ENCODE measurements around the gene PHF24. TPM values are rescaled to one million over a fixed set of nuclear protein-coding genes. Genes with fewer than 3 reads are reported as not detected.

Gene PHF24
- total and polyA plus RNA-seq, 2 experiments from 2014 or later, result 0.11 to 0.67 TPM

DNA sequence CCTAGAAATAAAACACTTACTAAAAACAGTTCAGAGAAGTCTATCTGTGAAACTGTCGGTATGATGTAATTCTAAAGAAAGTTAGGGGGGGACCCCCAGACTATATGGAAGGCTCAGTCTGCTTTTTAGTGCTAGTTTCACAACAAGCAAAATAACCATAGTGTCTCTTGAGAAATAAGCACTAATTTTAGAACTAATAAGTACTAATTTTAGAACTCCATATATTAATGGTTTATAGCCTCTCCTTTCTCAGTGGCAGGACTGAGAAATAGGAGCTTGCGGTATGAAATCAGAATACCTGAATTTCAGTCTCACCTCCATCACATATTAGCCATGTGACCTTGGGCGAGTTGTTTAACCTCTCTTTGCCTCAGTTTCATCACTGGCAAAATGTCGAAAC lies 1.4 kb upstream of the PHF24 start:
- no peaks in the 10 kb centered on the region for H3K9me2 ChIP-seq (replicated peaks; ENCODE audit: insufficient read depth)
- WGBS (ENCODE audit: low lambda C conversion rate, missing lambda C conversion rate), result 92% methylated on average over 4 of the region's 4 CpGs

DNA sequence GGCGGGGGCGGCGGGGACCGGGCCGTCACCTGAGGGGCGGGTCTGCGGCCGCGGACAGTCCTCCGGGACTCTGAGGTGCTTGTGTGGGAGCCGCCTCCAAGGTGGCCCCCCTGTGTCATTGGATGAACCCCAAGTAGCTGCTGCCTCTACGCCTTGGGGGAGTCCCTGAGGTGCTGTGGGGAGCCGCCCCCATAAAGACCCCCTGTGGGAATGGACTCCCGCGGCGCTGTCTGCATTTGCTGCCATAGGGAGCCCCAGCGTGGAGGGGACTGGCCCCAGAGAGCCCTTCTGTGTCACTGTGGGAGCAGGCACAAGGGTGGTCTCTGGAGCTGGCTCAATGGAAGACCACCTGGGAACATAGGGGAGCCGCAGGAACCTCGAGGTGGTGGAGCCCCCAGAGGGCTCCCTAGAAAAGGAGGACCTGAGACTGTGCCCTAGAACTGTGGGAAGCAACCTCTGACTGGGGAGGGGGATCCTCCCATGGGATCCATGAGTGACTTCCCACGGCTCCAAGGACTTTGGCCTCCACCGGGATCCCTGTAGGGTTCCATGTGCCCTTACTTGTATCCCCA lies 412 bp downstream of the PHF24 start:
- Histone ChIP-seq H3K4me2 (peak overlapping the region; percentile 93), H3K9me3 (ENCODE audit: low read depth) (no peaks in the 10 kb centered on the region), H3K9me2 (replicated peaks; ENCODE audit: insufficient read depth) (no peaks in the 10 kb centered on the region), H3K27ac (no peak overlapping the region), H3K79me2 (no peaks in the 10 kb centered on the region), H2AFZ (no peak overlapping the region), H3K27me3 (peaks cover 60% of the 10 kb centered on the region), H3K36me3 (replicated peaks; ENCODE audit: insufficient read depth, low read depth) (no peaks in the 10 kb centered on the region), H3K4me1 (ENCODE audit: insufficient read depth) (no peaks in the 10 kb centered on the region), H4K20me1 (ENCODE audit: insufficient read depth, poor library complexity, severe bottlenecking) (no peaks in the 10 kb centered on the region), H3K4me3 (no peak overlapping the region)
- WGBS (ENCODE audit: low lambda C conversion rate, missing lambda C conversion rate), result 28% methylated on average over 10 of the region's 21 CpGs
- no peak for DNase-seq (ENCODE audit: low spot score)
- TF ChIP-seq EZH2 (IDR thresholded peaks at IDR 0.05; ENCODE audit: borderline replicate concordance), result peak; percentile 47
- TF ChIP-seq, protein P1, sequence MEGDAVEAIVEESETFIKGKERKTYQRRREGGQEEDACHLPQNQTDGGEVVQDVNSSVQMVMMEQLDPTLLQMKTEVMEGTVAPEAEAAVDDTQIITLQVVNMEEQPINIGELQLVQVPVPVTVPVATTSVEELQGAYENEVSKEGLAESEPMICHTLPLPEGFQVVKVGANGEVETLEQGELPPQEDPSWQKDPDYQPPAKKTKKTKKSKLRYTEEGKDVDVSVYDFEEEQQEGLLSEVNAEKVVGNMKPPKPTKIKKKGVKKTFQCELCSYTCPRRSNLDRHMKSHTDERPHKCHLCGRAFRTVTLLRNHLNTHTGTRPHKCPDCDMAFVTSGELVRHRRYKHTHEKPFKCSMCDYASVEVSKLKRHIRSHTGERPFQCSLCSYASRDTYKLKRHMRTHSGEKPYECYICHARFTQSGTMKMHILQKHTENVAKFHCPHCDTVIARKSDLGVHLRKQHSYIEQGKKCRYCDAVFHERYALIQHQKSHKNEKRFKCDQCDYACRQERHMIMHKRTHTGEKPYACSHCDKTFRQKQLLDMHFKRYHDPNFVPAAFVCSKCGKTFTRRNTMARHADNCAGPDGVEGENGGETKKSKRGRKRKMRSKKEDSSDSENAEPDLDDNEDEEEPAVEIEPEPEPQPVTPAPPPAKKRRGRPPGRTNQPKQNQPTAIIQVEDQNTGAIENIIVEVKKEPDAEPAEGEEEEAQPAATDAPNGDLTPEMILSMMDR (IDR thresholded peaks at IDR 0.05; ENCODE audit: poor library complexity), result no peak
- no peak for TF ChIP-seq EZH2phosphoT487 (IDR thresholded peaks at IDR 0.05; ENCODE audit: low read depth, severe bottlenecking, unreplicated experiment)

More for the DNA sequence above, 1.4 kb upstream of the PHF24 start:
- Histone ChIP-seq H3K4me3 (no peak overlapping the region), H2AFZ (no peak overlapping the region), H3K36me3 (replicated peaks; ENCODE audit: insufficient read depth, low read depth) (no peaks in the 10 kb centered on the region), H3K27me3 (peaks cover 49% of the 10 kb centered on the region), H3K4me1 (ENCODE audit: insufficient read depth) (no peaks in the 10 kb centered on the region), H3K4me2 (no peak overlapping the region), H3K79me2 (no peaks in the 10 kb centered on the region), H3K9me3 (ENCODE audit: low read depth) (no peaks in the 10 kb centered on the region), H4K20me1 (ENCODE audit: insufficient read depth, poor library complexity, severe bottlenecking) (no peaks in the 10 kb centered on the region), H3K27ac (no peak overlapping the region)
- DNase-seq (ENCODE audit: low spot score), result no peak
- TF ChIP-seq, protein P1 (IDR thresholded peaks at IDR 0.05; ENCODE audit: poor library complexity), result no peak
- no peak for TF ChIP-seq EZH2 (IDR thresholded peaks at IDR 0.05; ENCODE audit: borderline replicate concordance)
- TF ChIP-seq EZH2phosphoT487 (IDR thresholded peaks at IDR 0.05; ENCODE audit: low read depth, severe bottlenecking, unreplicated experiment), result no peak

DNA sequence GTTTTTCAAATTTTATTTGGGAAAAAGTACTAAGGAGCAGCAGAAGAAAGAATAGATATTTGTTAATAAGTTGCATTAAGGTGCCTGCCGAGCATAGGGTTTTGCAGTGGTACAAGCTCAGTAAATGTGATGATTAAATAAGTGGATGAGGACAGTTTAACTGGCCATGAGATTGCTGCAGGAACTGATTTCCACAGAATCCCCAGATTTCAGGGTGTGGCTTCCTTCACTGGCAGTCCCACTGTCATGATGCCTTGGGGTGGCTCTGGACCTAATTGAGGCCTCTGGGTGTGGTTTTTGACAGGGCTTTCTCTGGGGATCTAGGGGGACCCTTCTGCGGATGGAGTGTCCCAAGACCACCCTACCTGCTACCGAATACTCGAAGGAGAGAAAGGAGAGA lies 1.4 kb downstream of the PHF24 start:
- H3K27ac ChIP-seq, result no peak overlapping the region
- no peaks in the 10 kb centered on the region for H3K36me3 ChIP-seq (replicated peaks; ENCODE audit: insufficient read depth, low read depth)
- no peak overlapping the region for H3K4me2 ChIP-seq
- 89% methylated on average over 4 of the region's 4 CpGs for WGBS (ENCODE audit: low lambda C conversion rate, missing lambda C conversion rate)
- TF ChIP-seq EZH2 (IDR thresholded peaks at IDR 0.05; ENCODE audit: borderline replicate concordance), result no peak
- TF ChIP-seq, protein P1 (IDR thresholded peaks at IDR 0.05; ENCODE audit: poor library complexity), result no peak
- no peak for TF ChIP-seq EZH2phosphoT487 (IDR thresholded peaks at IDR 0.05; ENCODE audit: low read depth, severe bottlenecking, unreplicated experiment)
- no peaks in the 10 kb centered on the region for H3K79me2 ChIP-seq
- H3K4me3 ChIP-seq, result no peak overlapping the region
- no peaks in the 10 kb centered on the region for H3K4me1 ChIP-seq (ENCODE audit: insufficient read depth)
- no peaks in the 10 kb centered on the region for H4K20me1 ChIP-seq (ENCODE audit: insufficient read depth, poor library complexity, severe bottlenecking)
- no peaks in the 10 kb centered on the region for H3K9me3 ChIP-seq (ENCODE audit: low read depth)
- H2AFZ ChIP-seq, result no peak overlapping the region
- DNase-seq (ENCODE audit: low spot score), result no peak
- peaks cover 70% of the 10 kb centered on the region for H3K27me3 ChIP-seq
- H3K9me2 ChIP-seq (replicated peaks; ENCODE audit: insufficient read depth), result no peaks in the 10 kb centered on the region
